ENCODE measurements around the gene LRIG3. TPM values are rescaled to one million over a fixed set of nuclear protein-coding genes. Genes with fewer than 3 reads are reported as not detected.

Gene LRIG3
- total and polyA plus RNA-seq, 2 donors (not counting 1 experiment from before 2014, with no cell fraction given) = 37.1 to 118 TPM

DNA sequence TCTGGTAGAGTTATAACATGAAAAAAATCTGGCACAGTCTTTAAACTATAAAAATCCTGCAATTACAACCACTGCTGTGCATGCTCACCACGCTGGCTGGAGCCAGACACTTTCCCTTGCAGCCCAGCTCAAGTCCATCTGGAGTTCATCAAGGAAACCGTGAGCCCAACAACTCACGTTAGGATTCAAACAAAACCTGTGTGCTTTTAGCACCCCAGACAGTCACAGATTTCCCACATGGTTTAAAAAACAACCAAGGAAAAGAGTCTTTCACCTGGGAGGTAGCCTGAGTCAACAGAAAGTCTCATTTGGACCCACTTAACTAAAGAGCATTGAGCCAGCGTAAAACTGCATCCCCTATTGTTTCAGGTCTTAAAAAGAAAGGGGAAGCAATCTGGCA, 4.7 kb downstream of the LRIG3 start:
- H3K9me3 ChIP-seq (ENCODE audit: control insufficient read depth, insufficient read depth, low read depth, low read length) = no peaks in the 10 kb centered on the region
- DNase-seq (ENCODE audit: low read depth in 2 of 2) = peak; percentile 75 to 79
- no peak overlapping the region for H3K27ac ChIP-seq (ENCODE audit: insufficient read depth, low read length)
- peaks cover 75% of the 10 kb centered on the region for H3K79me2 ChIP-seq (ENCODE audit: control insufficient read depth, insufficient read depth, low read length)
- no peak overlapping the region for H3K9ac ChIP-seq (ENCODE audit: insufficient read depth, low read length)
- peaks cover 3% of the 10 kb centered on the region for H3K36me3 ChIP-seq (ENCODE audit: control insufficient read depth, insufficient read depth, low read length)
- no peaks in the 10 kb centered on the region for H4K20me1 ChIP-seq (ENCODE audit: control insufficient read depth, extremely low read depth, insufficient read depth, low read length)
- peak overlapping the region; percentile 67 for H3K4me2 ChIP-seq (ENCODE audit: extremely low read depth, insufficient read depth, low read length)
- H3K4me3 ChIP-seq (replicated peaks in 1 of 4; ENCODE audit: control extremely low read depth in 1 of 4, insufficient read depth in 1 of 4, low read depth in 3 of 4, low read length in 4 of 4) = peak overlapping the region; percentile 26 to 99 (median 85)
- no peaks in the 10 kb centered on the region for H3K27me3 ChIP-seq (ENCODE audit: control insufficient read depth, insufficient read depth, low read length)
- TF ChIP-seq EZH2 (IDR thresholded peaks at IDR 0.05; ENCODE audit: low read length, missing control alignments) = no peak
- TF ChIP-seq, protein P1, sequence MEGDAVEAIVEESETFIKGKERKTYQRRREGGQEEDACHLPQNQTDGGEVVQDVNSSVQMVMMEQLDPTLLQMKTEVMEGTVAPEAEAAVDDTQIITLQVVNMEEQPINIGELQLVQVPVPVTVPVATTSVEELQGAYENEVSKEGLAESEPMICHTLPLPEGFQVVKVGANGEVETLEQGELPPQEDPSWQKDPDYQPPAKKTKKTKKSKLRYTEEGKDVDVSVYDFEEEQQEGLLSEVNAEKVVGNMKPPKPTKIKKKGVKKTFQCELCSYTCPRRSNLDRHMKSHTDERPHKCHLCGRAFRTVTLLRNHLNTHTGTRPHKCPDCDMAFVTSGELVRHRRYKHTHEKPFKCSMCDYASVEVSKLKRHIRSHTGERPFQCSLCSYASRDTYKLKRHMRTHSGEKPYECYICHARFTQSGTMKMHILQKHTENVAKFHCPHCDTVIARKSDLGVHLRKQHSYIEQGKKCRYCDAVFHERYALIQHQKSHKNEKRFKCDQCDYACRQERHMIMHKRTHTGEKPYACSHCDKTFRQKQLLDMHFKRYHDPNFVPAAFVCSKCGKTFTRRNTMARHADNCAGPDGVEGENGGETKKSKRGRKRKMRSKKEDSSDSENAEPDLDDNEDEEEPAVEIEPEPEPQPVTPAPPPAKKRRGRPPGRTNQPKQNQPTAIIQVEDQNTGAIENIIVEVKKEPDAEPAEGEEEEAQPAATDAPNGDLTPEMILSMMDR (conservative IDR thresholded peaks at IDR 0.05 in 1 of 2, IDR thresholded peaks at IDR 0.05 in 1 of 2; ENCODE audit: low read depth in 1 of 2, low read length in 2 of 2) = no peak
- no peak overlapping the region for H2AFZ ChIP-seq (ENCODE audit: low read length)
- H3K4me1 ChIP-seq (ENCODE audit: control insufficient read depth, extremely low read depth, insufficient read depth, low read length) = no peaks in the 10 kb centered on the region

DNA sequence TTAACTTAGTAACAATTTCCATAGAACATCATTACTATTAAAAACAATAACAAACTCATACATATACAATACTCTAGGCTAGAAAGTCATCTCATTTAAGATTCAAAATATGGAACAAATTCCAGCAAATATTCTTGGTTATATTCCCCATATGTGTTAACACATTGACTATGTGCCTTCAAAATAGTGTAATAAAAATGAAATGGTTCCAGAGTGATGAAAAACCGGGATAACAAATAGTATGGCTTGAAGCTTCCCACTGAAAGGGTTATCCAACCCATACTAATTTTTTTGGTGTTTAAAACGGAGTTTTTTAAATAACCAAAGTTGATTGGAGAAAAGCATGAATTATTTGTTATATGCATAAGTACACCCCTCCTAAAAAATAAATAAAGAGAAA, 5.3 kb downstream of the LRIG3 start:
- Histone ChIP-seq H3K36me3 (ENCODE audit: control insufficient read depth, insufficient read depth, low read length) (peaks cover 5% of the 10 kb centered on the region), H4K20me1 (ENCODE audit: control insufficient read depth, extremely low read depth, insufficient read depth, low read length) (no peaks in the 10 kb centered on the region), H3K27me3 (ENCODE audit: control insufficient read depth, insufficient read depth, low read length) (no peaks in the 10 kb centered on the region), H3K9ac (ENCODE audit: insufficient read depth, low read length) (no peak overlapping the region), H3K4me2 (ENCODE audit: extremely low read depth, insufficient read depth, low read length) (peak overlapping the region; percentile 67), H3K79me2 (ENCODE audit: control insufficient read depth, insufficient read depth, low read length) (peaks cover 77% of the 10 kb centered on the region), H3K9me3 (ENCODE audit: control insufficient read depth, insufficient read depth, low read depth, low read length) (no peaks in the 10 kb centered on the region), H3K4me3 (replicated peaks in 1 of 4; ENCODE audit: control extremely low read depth in 1 of 4, insufficient read depth in 1 of 4, low read depth in 3 of 4, low read length in 4 of 4) (peak overlapping the region in 2 of 4 experiments; percentile 95 to 99), H3K27ac (ENCODE audit: insufficient read depth, low read length) (no peak overlapping the region), H2AFZ (ENCODE audit: low read length) (no peak overlapping the region), H3K4me1 (ENCODE audit: control insufficient read depth, extremely low read depth, insufficient read depth, low read length) (no peaks in the 10 kb centered on the region)
- DNase-seq (ENCODE audit: low read depth in 2 of 2) = no peak
- no peak for TF ChIP-seq EZH2 (IDR thresholded peaks at IDR 0.05; ENCODE audit: low read length, missing control alignments)
- TF ChIP-seq, protein P1 (conservative IDR thresholded peaks at IDR 0.05 in 1 of 2, IDR thresholded peaks at IDR 0.05 in 1 of 2; ENCODE audit: low read depth in 1 of 2, low read length in 2 of 2) = no peak

DNA sequence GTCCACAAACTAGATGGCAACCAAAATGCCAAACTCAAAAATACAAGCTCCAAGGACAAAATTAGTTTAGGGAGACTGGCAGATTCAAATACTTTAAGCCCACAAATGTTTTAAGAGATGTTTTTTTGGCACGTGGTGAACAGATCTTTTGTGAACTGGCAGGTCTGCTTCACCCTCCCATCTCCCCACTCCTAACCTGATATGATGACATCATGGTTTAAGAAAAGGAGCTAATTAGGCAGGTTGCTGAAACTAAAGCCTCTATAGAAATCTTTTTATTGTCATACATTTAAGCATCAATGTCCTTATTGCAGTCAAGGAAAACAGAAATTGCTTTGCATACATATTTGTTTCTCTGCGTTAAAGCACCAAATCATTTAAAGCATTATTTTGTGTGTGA, 5.8 kb downstream of the LRIG3 start:
- Histone ChIP-seq H3K4me2 (ENCODE audit: extremely low read depth, insufficient read depth, low read length) (no peak overlapping the region), H3K27me3 (ENCODE audit: control insufficient read depth, insufficient read depth, low read length) (no peaks in the 10 kb centered on the region), H3K4me3 (replicated peaks in 1 of 4; ENCODE audit: control extremely low read depth in 1 of 4, insufficient read depth in 1 of 4, low read depth in 3 of 4, low read length in 4 of 4) (peak overlapping the region in 2 of 4 experiments; percentile 95 to 99), H3K36me3 (ENCODE audit: control insufficient read depth, insufficient read depth, low read length) (peaks cover 5% of the 10 kb centered on the region), H3K27ac (ENCODE audit: insufficient read depth, low read length) (no peak overlapping the region), H3K9ac (ENCODE audit: insufficient read depth, low read length) (no peak overlapping the region), H3K79me2 (ENCODE audit: control insufficient read depth, insufficient read depth, low read length) (peaks cover 73% of the 10 kb centered on the region), H2AFZ (ENCODE audit: low read length) (no peak overlapping the region), H3K4me1 (ENCODE audit: control insufficient read depth, extremely low read depth, insufficient read depth, low read length) (no peaks in the 10 kb centered on the region), H3K9me3 (ENCODE audit: control insufficient read depth, insufficient read depth, low read depth, low read length) (no peaks in the 10 kb centered on the region), H4K20me1 (ENCODE audit: control insufficient read depth, extremely low read depth, insufficient read depth, low read length) (no peaks in the 10 kb centered on the region)
- DNase-seq (ENCODE audit: low read depth in 2 of 2) = peak in 1 of 2 donors; percentile 34
- TF ChIP-seq, protein P1 (conservative IDR thresholded peaks at IDR 0.05 in 1 of 2, IDR thresholded peaks at IDR 0.05 in 1 of 2; ENCODE audit: low read depth in 1 of 2, low read length in 2 of 2) = no peak
